Measurements from ENCODE around the gene CPLANE1. TPM values are rescaled to one million over a fixed set of nuclear protein-coding genes. Genes with fewer than 3 reads are reported as not detected.

Gene CPLANE1
- total RNA-seq, 1 donor from 2014 or later, result 20.7 TPM

DNA sequence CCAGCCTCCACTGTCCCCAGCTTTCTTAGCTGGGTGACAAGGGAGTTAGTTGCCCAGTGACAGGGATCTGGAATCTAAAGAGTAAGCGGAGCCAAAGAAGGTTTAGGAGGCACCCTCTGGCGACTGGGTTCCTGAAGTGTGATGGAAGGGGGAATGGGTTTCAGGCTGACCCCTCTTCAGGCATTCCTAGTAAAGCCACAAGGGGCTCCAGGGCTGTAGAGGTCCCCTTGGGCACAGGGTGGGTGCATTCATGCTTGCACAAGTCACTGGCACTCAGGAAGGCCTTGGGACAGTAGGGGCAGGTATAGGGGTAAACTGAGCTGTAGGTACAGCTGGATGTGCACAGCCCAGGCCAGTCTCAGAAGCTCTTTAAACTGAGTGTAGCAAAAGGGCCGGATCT lies 74.2 kb downstream of the CPLANE1 start:
- DNase-seq (no peak), ATAC-seq (no peak)
- Histone ChIP-seq H3K9me3 (no peaks in the 10 kb centered on the region), H3K4me1 (no peaks in the 10 kb centered on the region), H3K27ac (no peak overlapping the region), H3K27me3 (ENCODE audit: low read depth) (no peaks in the 10 kb centered on the region), H3K36me3 (peaks cover 95% of the 10 kb centered on the region), H3K4me3 (no peak overlapping the region)
- intact Hi-C loops (cut with DNase I), result no loop called here
- TF ChIP-seq, protein P1, sequence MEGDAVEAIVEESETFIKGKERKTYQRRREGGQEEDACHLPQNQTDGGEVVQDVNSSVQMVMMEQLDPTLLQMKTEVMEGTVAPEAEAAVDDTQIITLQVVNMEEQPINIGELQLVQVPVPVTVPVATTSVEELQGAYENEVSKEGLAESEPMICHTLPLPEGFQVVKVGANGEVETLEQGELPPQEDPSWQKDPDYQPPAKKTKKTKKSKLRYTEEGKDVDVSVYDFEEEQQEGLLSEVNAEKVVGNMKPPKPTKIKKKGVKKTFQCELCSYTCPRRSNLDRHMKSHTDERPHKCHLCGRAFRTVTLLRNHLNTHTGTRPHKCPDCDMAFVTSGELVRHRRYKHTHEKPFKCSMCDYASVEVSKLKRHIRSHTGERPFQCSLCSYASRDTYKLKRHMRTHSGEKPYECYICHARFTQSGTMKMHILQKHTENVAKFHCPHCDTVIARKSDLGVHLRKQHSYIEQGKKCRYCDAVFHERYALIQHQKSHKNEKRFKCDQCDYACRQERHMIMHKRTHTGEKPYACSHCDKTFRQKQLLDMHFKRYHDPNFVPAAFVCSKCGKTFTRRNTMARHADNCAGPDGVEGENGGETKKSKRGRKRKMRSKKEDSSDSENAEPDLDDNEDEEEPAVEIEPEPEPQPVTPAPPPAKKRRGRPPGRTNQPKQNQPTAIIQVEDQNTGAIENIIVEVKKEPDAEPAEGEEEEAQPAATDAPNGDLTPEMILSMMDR (IDR thresholded peaks at IDR 0.05), result no peak

- H3K4me3 ChIP-seq, result no peak overlapping the region
- TF ChIP-seq, protein P1 (IDR thresholded peaks at IDR 0.05), result no peak
- peaks cover 96% of the 10 kb centered on the region for H3K36me3 ChIP-seq
- intact Hi-C loops (cut with DNase I), result no loop called here
- H3K27me3 ChIP-seq (ENCODE audit: low read depth), result no peaks in the 10 kb centered on the region
- no peak overlapping the region for H3K27ac ChIP-seq
- ATAC-seq, result no peak
- DNase-seq, result no peak
- H3K4me1 ChIP-seq, result no peaks in the 10 kb centered on the region
- H3K9me3 ChIP-seq, result no peaks in the 10 kb centered on the region
Observed at GRCh38 chr5:37172957-37173356, 76.2 kb downstream of the CPLANE1 start.

GRCh38 chr5:37170856-37171255 lies 78.3 kb downstream of the CPLANE1 start:
- ATAC-seq (no peak), DNase-seq (no peak)
- H3K27ac ChIP-seq, result no peak overlapping the region
- H3K27me3 ChIP-seq (ENCODE audit: low read depth), result no peaks in the 10 kb centered on the region
- TF ChIP-seq, protein P1 (IDR thresholded peaks at IDR 0.05), result no peak
- H3K4me3 ChIP-seq, result no peak overlapping the region
- no peaks in the 10 kb centered on the region for H3K9me3 ChIP-seq
- no peaks in the 10 kb centered on the region for H3K4me1 ChIP-seq
- intact Hi-C loops (cut with DNase I), result no loop called here
- peaks cover 94% of the 10 kb centered on the region for H3K36me3 ChIP-seq

GRCh38 chr5:37166197-37166596 lies 83.0 kb downstream of the CPLANE1 start:
- H3K36me3 ChIP-seq, result peaks cover 53% of the 10 kb centered on the region

GRCh38 chr5:37165761-37166160 lies 83.4 kb downstream of the CPLANE1 start:
- Histone ChIP-seq H3K4me3 (no peak overlapping the region), H3K9me3 (no peaks in the 10 kb centered on the region), H3K27me3 (ENCODE audit: low read depth) (no peaks in the 10 kb centered on the region), H3K36me3 (peaks cover 49% of the 10 kb centered on the region), H3K27ac (no peak overlapping the region), H3K4me1 (no peaks in the 10 kb centered on the region)
- ATAC-seq, result no peak
- TF ChIP-seq, protein P1 (IDR thresholded peaks at IDR 0.05), result no peak
- intact Hi-C loops (cut with DNase I), result no loop called here
- no peak for DNase-seq

More at GRCh38 chr5:37166197-37166596, 83.0 kb downstream of the CPLANE1 start:
- DNase-seq (no peak), ATAC-seq (no peak)
- H3K27ac ChIP-seq, result no peak overlapping the region
- no peaks in the 10 kb centered on the region for H3K9me3 ChIP-seq
- H3K4me1 ChIP-seq, result no peaks in the 10 kb centered on the region
- intact Hi-C loops (cut with DNase I), result no loop called here
- TF ChIP-seq, protein P1 (IDR thresholded peaks at IDR 0.05), result no peak
- H3K4me3 ChIP-seq, result no peak overlapping the region
- H3K27me3 ChIP-seq (ENCODE audit: low read depth), result no peaks in the 10 kb centered on the region

GRCh38 chr5:37153661-37154060 lies 95.5 kb downstream of the CPLANE1 start:
- Histone ChIP-seq H3K36me3 (peaks cover 87% of the 10 kb centered on the region), H3K4me1 (no peaks in the 10 kb centered on the region), H3K27me3 (ENCODE audit: low read depth) (no peaks in the 10 kb centered on the region), H3K27ac (no peak overlapping the region), H3K9me3 (no peaks in the 10 kb centered on the region), H3K4me3 (no peak overlapping the region)
- ATAC-seq (no peak), DNase-seq (no peak)
- intact Hi-C loops (cut with DNase I), result no loop called here
- TF ChIP-seq, protein P1 (IDR thresholded peaks at IDR 0.05), result no peak
